Measurements from ENCODE around the gene IGSF5.

IGSF5 gene

DNA sequence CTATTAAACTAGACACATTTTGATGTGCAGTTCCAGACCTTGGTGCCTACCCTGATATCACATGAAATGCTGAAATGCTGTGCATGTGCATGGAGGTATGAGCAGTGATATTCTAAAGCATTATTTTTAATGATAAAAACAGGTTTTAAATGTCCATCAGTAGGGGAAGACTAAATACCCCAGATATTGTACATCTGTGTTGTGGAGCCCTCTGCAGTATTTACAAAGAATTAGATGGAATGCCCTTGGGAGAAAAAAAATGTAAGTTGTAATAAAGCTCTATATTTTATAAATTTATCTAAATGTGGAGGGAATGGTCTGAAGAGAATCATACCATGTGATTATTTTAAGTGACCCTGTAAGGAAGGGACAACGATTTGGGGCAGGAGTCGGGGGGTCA is 39.1 kb upstream of the IGSF5 start:
- Histone ChIP-seq H3K36me3 (ENCODE audit: low read depth) (no peaks in the 10 kb centered on the region), H3K27me3 (ENCODE audit: insufficient read depth, poor library complexity, severe bottlenecking) (no peaks in the 10 kb centered on the region), H3K4me1 (ENCODE audit: insufficient read depth, poor library complexity, severe bottlenecking) (no peaks in the 10 kb centered on the region), H3K4me3 (ENCODE audit: severe bottlenecking) (no peak overlapping the region), H3K27ac (ENCODE audit: poor library complexity, severe bottlenecking) (no peak overlapping the region), H3K9me3 (ENCODE audit: severe bottlenecking) (no peaks in the 10 kb centered on the region)
- DNase-seq (ENCODE audit: low spot score) (no peak), ATAC-seq (ENCODE audit: low read depth) (no peak)
- peak; percentile 35 for TF ChIP-seq CTCF (IDR thresholded peaks at IDR 0.05; ENCODE audit: poor library complexity, severe bottlenecking)

DNA sequence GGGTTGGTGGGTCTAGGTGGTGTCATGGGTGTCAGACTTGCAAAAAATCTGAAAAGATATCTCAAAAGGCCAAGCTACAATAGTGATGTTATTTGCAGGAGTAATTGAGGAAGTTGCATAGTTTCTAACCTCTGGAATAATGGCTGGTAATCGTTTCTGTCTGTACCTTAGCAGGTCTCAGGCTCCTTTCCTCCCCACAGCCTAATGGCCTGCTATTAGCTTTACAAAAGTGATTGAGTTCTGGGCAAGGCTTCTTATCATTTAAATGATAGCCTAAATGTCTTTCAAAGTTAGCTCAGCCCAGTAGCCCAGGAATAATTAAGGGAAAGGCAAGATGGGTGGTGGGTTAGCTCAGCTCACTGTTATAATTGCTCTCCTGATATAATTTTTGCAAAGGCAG is 37.7 kb upstream of the IGSF5 start:
- ATAC-seq (ENCODE audit: low read depth) (no peak), DNase-seq (ENCODE audit: low spot score) (no peak)
- no peak overlapping the region for H3K27ac ChIP-seq (ENCODE audit: poor library complexity, severe bottlenecking)
- H3K4me1 ChIP-seq (ENCODE audit: insufficient read depth, poor library complexity, severe bottlenecking), result no peaks in the 10 kb centered on the region
- no peak overlapping the region for H3K4me3 ChIP-seq (ENCODE audit: severe bottlenecking)
- no peak for TF ChIP-seq CTCF (IDR thresholded peaks at IDR 0.05; ENCODE audit: poor library complexity, severe bottlenecking)
- H3K27me3 ChIP-seq (ENCODE audit: insufficient read depth, poor library complexity, severe bottlenecking), result no peaks in the 10 kb centered on the region
- no peaks in the 10 kb centered on the region for H3K9me3 ChIP-seq (ENCODE audit: severe bottlenecking)
- no peaks in the 10 kb centered on the region for H3K36me3 ChIP-seq (ENCODE audit: low read depth)

DNA sequence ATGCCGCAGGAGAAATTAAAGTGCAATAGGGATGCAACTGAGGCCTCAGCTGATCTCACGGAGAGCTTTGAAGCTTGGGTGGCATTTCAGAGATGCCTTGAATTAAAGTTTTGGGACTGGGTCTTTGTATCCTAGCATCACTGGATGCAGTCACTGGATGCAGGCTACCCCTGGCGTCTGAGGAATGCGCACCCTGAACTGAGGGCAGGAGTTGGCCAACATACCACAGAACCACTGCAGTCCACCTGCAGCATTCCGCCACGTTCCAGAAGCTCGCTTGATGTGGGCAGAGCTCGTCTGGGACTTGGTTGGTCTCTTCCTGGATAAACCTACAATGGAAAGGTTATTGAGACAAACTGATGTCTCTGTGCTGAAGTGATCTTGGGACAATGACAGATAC is 34.1 kb upstream of the IGSF5 start:
- no peak for ATAC-seq (ENCODE audit: low read depth)

GRCh38 chr21:39712273-39712672 is 32.7 kb upstream of the IGSF5 start:
- Histone ChIP-seq H3K27me3 (ENCODE audit: insufficient read depth, poor library complexity, severe bottlenecking) (no peaks in the 10 kb centered on the region), H3K4me1 (ENCODE audit: insufficient read depth, poor library complexity, severe bottlenecking) (no peaks in the 10 kb centered on the region), H3K9me3 (ENCODE audit: severe bottlenecking) (no peaks in the 10 kb centered on the region), H3K4me3 (ENCODE audit: severe bottlenecking) (no peak overlapping the region), H3K27ac (ENCODE audit: poor library complexity, severe bottlenecking) (no peak overlapping the region), H3K36me3 (ENCODE audit: low read depth) (no peaks in the 10 kb centered on the region)
- ATAC-seq (ENCODE audit: low read depth) (no peak), DNase-seq (ENCODE audit: low spot score) (no peak)
- TF ChIP-seq CTCF (IDR thresholded peaks at IDR 0.05; ENCODE audit: poor library complexity, severe bottlenecking), result no peak

More for the DNA sequence above, 34.1 kb upstream of the IGSF5 start:
- Histone ChIP-seq H3K36me3 (ENCODE audit: low read depth) (no peaks in the 10 kb centered on the region), H3K4me3 (ENCODE audit: severe bottlenecking) (no peak overlapping the region), H3K27me3 (ENCODE audit: insufficient read depth, poor library complexity, severe bottlenecking) (no peaks in the 10 kb centered on the region), H3K4me1 (ENCODE audit: insufficient read depth, poor library complexity, severe bottlenecking) (no peaks in the 10 kb centered on the region), H3K27ac (ENCODE audit: poor library complexity, severe bottlenecking) (no peak overlapping the region), H3K9me3 (ENCODE audit: severe bottlenecking) (no peaks in the 10 kb centered on the region)
- DNase-seq (ENCODE audit: low spot score), result no peak
- no peak for TF ChIP-seq CTCF (IDR thresholded peaks at IDR 0.05; ENCODE audit: poor library complexity, severe bottlenecking)

GRCh38 chr21:39712976-39713375 is 32.0 kb upstream of the IGSF5 start:
- no peaks in the 10 kb centered on the region for H3K36me3 ChIP-seq (ENCODE audit: low read depth)
- no peak for TF ChIP-seq CTCF (IDR thresholded peaks at IDR 0.05; ENCODE audit: poor library complexity, severe bottlenecking)
- ATAC-seq (ENCODE audit: low read depth) (no peak), DNase-seq (ENCODE audit: low spot score) (no peak)
- H3K4me1 ChIP-seq (ENCODE audit: insufficient read depth, poor library complexity, severe bottlenecking), result no peaks in the 10 kb centered on the region
- H3K27me3 ChIP-seq (ENCODE audit: insufficient read depth, poor library complexity, severe bottlenecking), result no peaks in the 10 kb centered on the region
- no peak overlapping the region for H3K4me3 ChIP-seq (ENCODE audit: severe bottlenecking)
- no peak overlapping the region for H3K27ac ChIP-seq (ENCODE audit: poor library complexity, severe bottlenecking)
- H3K9me3 ChIP-seq (ENCODE audit: severe bottlenecking), result no peaks in the 10 kb centered on the region

Measured in RWPE2 (cell line).